IMR-90 (cell line): ENCODE results near the gene TRPC6. TPM values are rescaled to one million over a fixed set of nuclear protein-coding genes. Genes with fewer than 3 reads are reported as not detected.

Experiments used
- microRNA-seq, 2 experiments: library from miRNA; stranded (forward) in 1 of 2; unstranded in 1 of 2; fragments of 10-50 nt in 1 of 2; fragments of <30 nt in 1 of 2; gene quantifications in 1 of 2; microRNA quantifications in 1 of 2; one replicate each; pipeline versions ENCODE3 to v1.1.0; 2013 to 2020; ENCODE audit not compliant: insufficient read depth in 1 of 2, insufficient read length in 1 of 2, unreplicated experiment in 1 of 2
- polyA plus RNA-seq, 3 experiments: library from polyadenylated mRNA; depleted of rRNA; stranded (reverse); fragments of >200 nt; gene quantifications; 2 replicates each; pipeline ENCODE4 v1.2.3, GENCODE V29; 2012; ENCODE audit warnings: low replicate concordance in 1 of 3
- small RNA-seq, 5 experiments: library from RNA; depleted of rRNA; stranded (forward); fragments of <200 nt; gene quantifications; one replicate each; pipeline ENCODE3, GENCODE V24; 2012
- total RNA-seq: library from RNA; depleted of rRNA; stranded (reverse); fragments of >200 nt; gene quantifications from 2 replicates; pipeline ENCODE4 v1.2.3, GENCODE V29; 2012

Gene TRPC6
- total and polyA plus RNA-seq, 2 of the 4 experiments (the other 2 are of a cell fraction) = 0.99 to 2.3 TPM

Small RNA genes within 50 kb of the gene (microRNA-seq; reads per million reads assigned to microRNA genes)
- gene MIR3920 = 0 reads per million in 2 experiments

Small RNA genes within 50 kb of the gene (small RNA-seq; reads per million reads assigned to genes)
- 0 to 0.15 (median 0) reads per million in 5 experiments for gene MIR3920
